Dermis blood vessel endothelial cell (primary cell): ENCODE measurements around the gene ANKRD33B. TPM values are rescaled to one million over a fixed set of nuclear protein-coding genes. Genes with fewer than 3 reads are reported as not detected.
A peak's percentile ranks its signal among the peaks of the same experiment; 100 is the strongest.
"Not testable (repeated sequence)": the region's sequence is repeated elsewhere in the genome, so short reads cannot be mapped to it uniquely, and the experiment has no call there.

Source experiments
- DNase-seq: peaks from one replicate; pipeline ENCODE4 v3.0.0; 2010
- total RNA-seq: library from RNA; depleted of rRNA; stranded (reverse); fragments of >200 nt; gene quantifications from 2 replicates; pipeline ENCODE4 v1.2.3, GENCODE V29; 2014

Gene ANKRD33B
- total RNA-seq, 1 donor from 2014 or later: 2.0 TPM

GRCh38 chr5:10621832-10622231, 58.0 kb downstream of the ANKRD33B start:
- DNase-seq: peak; percentile 76

- no peak for DNase-seq
Observed at GRCh38 chr5:10622810-10623209, 58.9 kb downstream of the ANKRD33B start.

GRCh38 chr5:10623305-10623910, 59.5 kb downstream of the ANKRD33B start:
- no peak for DNase-seq

GRCh38 chr5:10624206-10624605, 60.3 kb downstream of the ANKRD33B start:
- DNase-seq: no peak

GRCh38 chr5:10624679-10625078, 60.8 kb downstream of the ANKRD33B start:
- no peak for DNase-seq

GRCh38 chr5:10625700-10626472, 62.0 kb downstream of the ANKRD33B start:
- no peak for DNase-seq

- no peak for DNase-seq
Observed at GRCh38 chr5:10626473-10627013, 62.7 kb downstream of the ANKRD33B start.

GRCh38 chr5:10627160-10627701, 63.4 kb downstream of the ANKRD33B start:
- DNase-seq: no peak

- no peak for DNase-seq
Observed at GRCh38 chr5:10628601-10629000, 64.7 kb downstream of the ANKRD33B start.

GRCh38 chr5:10629682-10630081, 65.8 kb downstream of the ANKRD33B start:
- DNase-seq: no peak

- DNase-seq: no peak
Observed at GRCh38 chr5:10630126-10630525, 66.3 kb downstream of the ANKRD33B start.

GRCh38 chr5:10630744-10631143, 66.9 kb downstream of the ANKRD33B start:
- DNase-seq: not testable (repeated sequence)

GRCh38 chr5:10631316-10631996, 67.6 kb downstream of the ANKRD33B start:
- DNase-seq: no peak

- DNase-seq: no peak
Observed at GRCh38 chr5:10632110-10632761, 68.4 kb downstream of the ANKRD33B start.

- DNase-seq: peak; percentile 94
Observed at GRCh38 chr5:10633271-10634049, 69.6 kb downstream of the ANKRD33B start.

GRCh38 chr5:10634050-10634449, 70.2 kb downstream of the ANKRD33B start:
- DNase-seq: peak; percentile 41

GRCh38 chr5:10634562-10634961, 70.7 kb downstream of the ANKRD33B start:
- no peak for DNase-seq

- DNase-seq: peak; percentile 73
Observed at GRCh38 chr5:10635257-10635866, 71.5 kb downstream of the ANKRD33B start.

GRCh38 chr5:10635867-10636350, 72.0 kb downstream of the ANKRD33B start:
- no peak for DNase-seq

- no peak for DNase-seq
Observed at GRCh38 chr5:10636363-10637142, 72.7 kb downstream of the ANKRD33B start.
